Smooth muscle cell (in vitro differentiated cells): ENCODE results near the gene PSMG3. TPM values are rescaled to one million over a fixed set of nuclear protein-coding genes. Genes with fewer than 3 reads are reported as not detected.
"Not testable (repeated sequence)": the region's sequence is repeated elsewhere in the genome, so short reads cannot be mapped to it uniquely, and the experiment has no call there.

Source experiments
- DNase-seq: peaks from one replicate; lab custom pipeline; 2025; ENCODE audit not compliant: unreplicated experiment; lab: John Stamatoyannopoulos, UW
- H2AFZ ChIP-seq: fragments of 200-600 bp; sonication (generic); 2 replicates; pipeline ENCODE4 v1.6.0; 2016; ENCODE audit warnings: antibody characterized with exemption, low read depth, mild to moderate bottlenecking
- H3F3A ChIP-seq: fragments of 200-600 bp; sonication (generic); 2 replicates; pipeline ENCODE4 v1.6.0; 2017; ENCODE audit warnings: antibody characterized with exemption, low read depth
- H3K27ac ChIP-seq: fragments of 200-600 bp; sonication (generic); 2 replicates; pipeline ENCODE4 v1.5.1; 2016; ENCODE audit warnings: low read depth, mild to moderate bottlenecking
- H3K27me3 ChIP-seq: fragments of 200-600 bp; sonication (generic); 2 replicates; pipeline ENCODE4 v1.6.1; 2016; ENCODE audit warnings: low read depth, mild to moderate bottlenecking
- H3K36me3 ChIP-seq: fragments of 200-600 bp; sonication (generic); 2 replicates; pipeline ENCODE4 v1.5.1; 2016; ENCODE audit warnings: low read depth
- H3K4me1 ChIP-seq: fragments of 200-600 bp; sonication (generic); 2 replicates; pipeline ENCODE4 v1.5.1; 2016; ENCODE audit warnings: low read depth
- H3K4me2 ChIP-seq: fragments of 200-600 bp; sonication (generic); 2 replicates; pipeline ENCODE4 v1.6.0; 2016; ENCODE audit warnings: mild to moderate bottlenecking
- H3K4me3 ChIP-seq: fragments of 200-600 bp; sonication (generic); 2 replicates; pipeline ENCODE4 v1.5.1; 2016; ENCODE audit warnings: mild to moderate bottlenecking
- H3K79me2 ChIP-seq: fragments of 200-600 bp; sonication (generic); 2 replicates; pipeline ENCODE4 v1.6.0; 2016; ENCODE audit warnings: low read depth, mild to moderate bottlenecking
- H3K9ac ChIP-seq: fragments of 200-600 bp; sonication (generic); 2 replicates; pipeline ENCODE4 v1.6.0; 2016; ENCODE audit warnings: low read depth
- H3K9me3 ChIP-seq: fragments of 200-600 bp; sonication (generic); replicated peaks from 2 replicates; pipeline ENCODE4 v1.5.1; 2016; ENCODE audit warnings: low read depth
- H4K20me1 ChIP-seq: fragments of 200-600 bp; sonication (generic); 2 replicates; pipeline ENCODE4 v1.6.0; 2016; ENCODE audit warnings: low read depth
- WGBS: methylation state at CpG from one replicate; pipeline ENCODE4 v1.1.7; 2016; ENCODE audit warnings: low lambda C conversion rate; 5-methylcytosine and 5-hydroxymethylcytosine counted together
- polyA plus RNA-seq: library from polyadenylated mRNA; unstranded; fragments of >200 nt; fragmentation: Nextera tagmentation; extraction: Ambion mirVana; gene quantifications from 2 replicates; pipeline ENCODE4 v1.2.1, GENCODE V29; 2016
- total RNA-seq: library from RNA; depleted of rRNA; stranded (reverse); fragments of >200 nt; gene quantifications from 2 replicates; pipeline ENCODE4 v1.2.3, GENCODE V29; 2014
- TF ChIP-seq, protein P1 (sequence below): fragments of 200-600 bp; sonication (generic); IDR thresholded peaks from 2 replicates; pipeline ENCODE4 v1.5.1; 2017; ENCODE audit warnings: borderline replicate concordance, mild to moderate bottlenecking, antibody characterized with exemption; ENCODE audit not compliant: insufficient read depth, poor library complexity, severe bottlenecking

Gene PSMG3
- total and polyA plus RNA-seq, 2 experiments from 2014 or later: 24.5 to 45.3 TPM

DNA sequence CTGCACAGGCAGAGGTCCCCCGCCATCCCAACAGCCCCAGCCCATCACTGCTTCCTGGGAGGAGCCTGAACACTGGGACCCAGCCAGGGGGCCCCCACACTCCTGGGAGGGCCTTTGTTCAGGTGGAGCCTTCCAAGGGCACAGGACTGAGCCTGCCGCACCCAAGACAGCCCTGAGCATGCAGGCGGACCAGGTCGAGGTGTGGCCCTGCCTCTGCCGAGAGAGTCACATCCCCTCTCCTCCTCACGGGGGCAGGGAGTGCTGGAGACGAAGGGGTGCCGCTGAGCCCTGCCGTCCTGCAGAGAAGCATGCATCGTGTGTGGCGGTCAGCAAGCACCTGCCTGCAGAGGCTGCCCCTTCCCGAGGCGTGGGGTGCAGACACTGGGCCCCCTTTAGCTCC is 46.6 kb downstream of the PSMG3 start:
- Histone ChIP-seq H3K9me3 (no peaks in the 10 kb centered on the region), H4K20me1 (no peaks in the 10 kb centered on the region), H3K27me3 (no peaks in the 10 kb centered on the region), H3K4me2 (no peak overlapping the region), H3K9ac (no peak overlapping the region), H3F3A (no peaks in the 10 kb centered on the region), H3K4me3 (no peak overlapping the region), H3K79me2 (no peaks in the 10 kb centered on the region), H3K36me3 (no peaks in the 10 kb centered on the region), H3K4me1 (no peaks in the 10 kb centered on the region), H3K27ac (no peak overlapping the region), H2AFZ (no peak overlapping the region)
- 57% methylated on average over 13 of the region's 13 CpGs for WGBS
- TF ChIP-seq, protein P1, sequence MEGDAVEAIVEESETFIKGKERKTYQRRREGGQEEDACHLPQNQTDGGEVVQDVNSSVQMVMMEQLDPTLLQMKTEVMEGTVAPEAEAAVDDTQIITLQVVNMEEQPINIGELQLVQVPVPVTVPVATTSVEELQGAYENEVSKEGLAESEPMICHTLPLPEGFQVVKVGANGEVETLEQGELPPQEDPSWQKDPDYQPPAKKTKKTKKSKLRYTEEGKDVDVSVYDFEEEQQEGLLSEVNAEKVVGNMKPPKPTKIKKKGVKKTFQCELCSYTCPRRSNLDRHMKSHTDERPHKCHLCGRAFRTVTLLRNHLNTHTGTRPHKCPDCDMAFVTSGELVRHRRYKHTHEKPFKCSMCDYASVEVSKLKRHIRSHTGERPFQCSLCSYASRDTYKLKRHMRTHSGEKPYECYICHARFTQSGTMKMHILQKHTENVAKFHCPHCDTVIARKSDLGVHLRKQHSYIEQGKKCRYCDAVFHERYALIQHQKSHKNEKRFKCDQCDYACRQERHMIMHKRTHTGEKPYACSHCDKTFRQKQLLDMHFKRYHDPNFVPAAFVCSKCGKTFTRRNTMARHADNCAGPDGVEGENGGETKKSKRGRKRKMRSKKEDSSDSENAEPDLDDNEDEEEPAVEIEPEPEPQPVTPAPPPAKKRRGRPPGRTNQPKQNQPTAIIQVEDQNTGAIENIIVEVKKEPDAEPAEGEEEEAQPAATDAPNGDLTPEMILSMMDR: no peak
- no peak for DNase-seq

DNA sequence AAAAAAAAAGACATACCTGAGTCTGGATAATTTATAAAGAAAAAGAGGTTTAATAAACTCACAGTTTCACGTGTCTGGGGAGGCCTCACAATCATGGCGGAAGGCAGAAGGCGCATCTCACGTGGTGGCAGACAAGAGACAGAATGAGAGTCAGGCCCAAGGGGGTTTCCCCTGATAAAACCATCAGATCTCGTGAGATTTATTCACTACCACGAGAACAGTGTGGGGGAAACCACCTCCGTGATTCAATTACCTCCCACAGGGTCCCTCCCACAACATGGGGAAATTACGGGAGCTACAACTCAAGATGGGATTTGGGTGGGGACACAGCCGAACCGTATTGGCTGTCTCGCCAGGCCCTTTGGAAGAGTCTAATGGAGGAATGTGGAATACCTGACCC is 48.4 kb downstream of the PSMG3 start:
- TF ChIP-seq, protein P1: no peak
- H3K4me3 ChIP-seq: no peak overlapping the region
- no peak for DNase-seq
- no peaks in the 10 kb centered on the region for H3K79me2 ChIP-seq
- H3K27ac ChIP-seq: no peak overlapping the region
- no peaks in the 10 kb centered on the region for H3K9me3 ChIP-seq
- no peaks in the 10 kb centered on the region for H3K4me1 ChIP-seq
- H3K36me3 ChIP-seq: no peaks in the 10 kb centered on the region
- no peaks in the 10 kb centered on the region for H4K20me1 ChIP-seq
- no peak overlapping the region for H3K9ac ChIP-seq
- H3K27me3 ChIP-seq: no peaks in the 10 kb centered on the region
- WGBS: 90% methylated on average over 11 of the region's 11 CpGs
- no peak overlapping the region for H2AFZ ChIP-seq
- no peaks in the 10 kb centered on the region for H3F3A ChIP-seq
- H3K4me2 ChIP-seq: no peak overlapping the region

DNA sequence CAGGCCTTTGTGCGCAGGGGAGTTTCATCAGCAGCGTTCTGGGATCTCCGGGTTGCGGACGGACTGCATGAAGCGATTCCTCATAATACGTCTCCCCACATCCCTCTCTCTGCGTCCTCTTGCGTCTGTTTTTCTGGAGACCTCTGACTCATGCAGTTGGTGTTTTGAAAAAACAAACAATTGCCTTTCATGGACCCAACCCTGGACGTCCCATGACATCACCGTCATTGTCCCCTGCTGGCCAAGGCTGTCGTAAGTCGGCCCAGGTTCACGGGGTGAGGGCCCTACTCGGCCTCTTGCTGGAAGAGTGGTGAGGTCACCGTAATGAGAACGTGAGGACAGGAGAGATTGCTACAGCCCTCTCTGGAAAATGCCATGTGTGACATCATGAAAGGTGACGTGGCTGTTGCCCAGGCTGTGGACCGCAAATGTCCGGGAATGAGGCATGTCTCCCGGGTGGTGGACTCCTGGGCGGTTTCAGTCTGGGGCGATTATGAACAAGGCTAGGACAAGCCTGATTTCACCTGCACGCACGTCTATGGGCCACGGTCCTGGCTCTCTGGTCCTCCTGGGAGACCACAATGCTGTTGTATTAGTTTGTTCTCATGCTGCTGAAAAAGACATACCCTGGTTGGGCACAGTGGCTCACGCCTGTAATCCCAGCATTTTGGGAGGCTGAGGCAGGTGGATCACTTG is 49.1 kb downstream of the PSMG3 start:
- H3K27ac ChIP-seq: peak overlapping the region; percentile 47
- H3K27me3 ChIP-seq: no peaks in the 10 kb centered on the region
- H3K4me2 ChIP-seq: no peak overlapping the region
- no peaks in the 10 kb centered on the region for H3K36me3 ChIP-seq
- no peaks in the 10 kb centered on the region for H3K4me1 ChIP-seq
- H3K4me3 ChIP-seq: no peak overlapping the region
- H3F3A ChIP-seq: no peaks in the 10 kb centered on the region
- no peaks in the 10 kb centered on the region for H4K20me1 ChIP-seq
- H3K9me3 ChIP-seq: no peaks in the 10 kb centered on the region
- H3K79me2 ChIP-seq: no peaks in the 10 kb centered on the region
- TF ChIP-seq, protein P1: no peak
- no peak overlapping the region for H2AFZ ChIP-seq
- no peak for DNase-seq
- H3K9ac ChIP-seq: no peak overlapping the region
- 62% methylated on average over 27 of the region's 27 CpGs for WGBS

DNA sequence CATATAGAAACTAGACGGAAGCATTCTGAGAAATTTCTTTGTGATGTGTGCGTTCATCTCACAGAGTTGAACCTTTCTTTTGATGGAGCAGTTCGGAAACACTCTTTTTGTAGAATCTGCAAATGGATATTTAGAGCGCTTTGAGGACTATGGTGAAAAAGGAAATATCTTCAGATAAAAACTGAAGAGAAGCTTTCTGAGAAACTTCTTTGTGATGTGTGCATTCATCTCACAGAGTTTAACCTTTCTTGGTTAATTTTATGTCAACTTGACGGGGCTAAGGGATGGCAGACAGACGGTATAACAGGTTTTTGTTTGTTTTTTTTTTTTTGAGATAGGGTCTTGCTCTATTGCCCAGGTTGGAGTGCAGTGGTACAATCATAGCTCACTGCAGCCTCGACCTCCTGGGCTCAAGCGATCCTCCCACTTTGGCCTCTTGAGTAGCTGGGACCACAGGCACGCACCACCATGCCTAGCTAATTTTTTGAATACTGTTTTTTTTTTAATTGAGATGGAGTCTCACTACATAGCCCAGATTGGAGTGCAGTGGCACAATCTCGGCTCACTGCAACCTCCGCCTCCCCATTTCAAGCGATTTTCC is 50.4 kb downstream of the PSMG3 start:
- not testable (repeated sequence) for H3K36me3 ChIP-seq, H3K4me3 ChIP-seq, DNase-seq, H3K4me1 ChIP-seq, H3K4me2 ChIP-seq, H3F3A ChIP-seq, H4K20me1 ChIP-seq, H3K27ac ChIP-seq, H3K27me3 ChIP-seq, H3K9ac ChIP-seq, H3K9me3 ChIP-seq, H2AFZ ChIP-seq, H3K79me2 ChIP-seq
- WGBS: 95% methylated on average over 12 of the region's 12 CpGs

Other genes with a start within 250 kb of the PSMG3 start
- 4.2 and 9.3 TPM in 2 replicates for gene MICALL2, start 110.6 kb downstream of the PSMG3 start, total RNA-seq
- 18.9 and 19.9 TPM in 2 replicates for gene MICALL2, start 110.6 kb downstream of the PSMG3 start, polyA plus RNA-seq
- 18.2 and 18.9 TPM in 2 replicates for gene INTS1, start 65.6 kb downstream of the PSMG3 start, total RNA-seq
- gene INTS1, start 65.6 kb downstream of the PSMG3 start, polyA plus RNA-seq: 48.0 and 51.2 TPM in 2 replicates
- gene MAFK, start 39.3 kb downstream of the PSMG3 start, total RNA-seq: 8.5 and 8.8 TPM in 2 replicates
- 2.8 and 4.4 TPM in 2 replicates for gene MAFK, start 39.3 kb downstream of the PSMG3 start, polyA plus RNA-seq
- 4.8 and 6.6 TPM in 2 replicates for gene TMEM184A, start 13.8 kb downstream of the PSMG3 start, total RNA-seq
- gene TMEM184A, start 13.8 kb downstream of the PSMG3 start, polyA plus RNA-seq: 1.6 and 4.5 TPM in 2 replicates
- 4.2 and 6.4 TPM in 2 replicates for gene ELFN1, start 100.2 kb upstream of the PSMG3 start, total RNA-seq
- gene ELFN1, start 100.2 kb upstream of the PSMG3 start, polyA plus RNA-seq: 4.5 and 6.2 TPM in 2 replicates